RKO (cell line): Measurements from ENCODE around the gene ILKAP.

Experiments used
- DNase-seq: peaks from one replicate; pipeline ENCODE4 v3.0.0-alpha.2; 2016; ENCODE audit warnings: low spot score

ILKAP gene, protein sequence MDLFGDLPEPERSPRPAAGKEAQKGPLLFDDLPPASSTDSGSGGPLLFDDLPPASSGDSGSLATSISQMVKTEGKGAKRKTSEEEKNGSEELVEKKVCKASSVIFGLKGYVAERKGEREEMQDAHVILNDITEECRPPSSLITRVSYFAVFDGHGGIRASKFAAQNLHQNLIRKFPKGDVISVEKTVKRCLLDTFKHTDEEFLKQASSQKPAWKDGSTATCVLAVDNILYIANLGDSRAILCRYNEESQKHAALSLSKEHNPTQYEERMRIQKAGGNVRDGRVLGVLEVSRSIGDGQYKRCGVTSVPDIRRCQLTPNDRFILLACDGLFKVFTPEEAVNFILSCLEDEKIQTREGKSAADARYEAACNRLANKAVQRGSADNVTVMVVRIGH

DNA sequence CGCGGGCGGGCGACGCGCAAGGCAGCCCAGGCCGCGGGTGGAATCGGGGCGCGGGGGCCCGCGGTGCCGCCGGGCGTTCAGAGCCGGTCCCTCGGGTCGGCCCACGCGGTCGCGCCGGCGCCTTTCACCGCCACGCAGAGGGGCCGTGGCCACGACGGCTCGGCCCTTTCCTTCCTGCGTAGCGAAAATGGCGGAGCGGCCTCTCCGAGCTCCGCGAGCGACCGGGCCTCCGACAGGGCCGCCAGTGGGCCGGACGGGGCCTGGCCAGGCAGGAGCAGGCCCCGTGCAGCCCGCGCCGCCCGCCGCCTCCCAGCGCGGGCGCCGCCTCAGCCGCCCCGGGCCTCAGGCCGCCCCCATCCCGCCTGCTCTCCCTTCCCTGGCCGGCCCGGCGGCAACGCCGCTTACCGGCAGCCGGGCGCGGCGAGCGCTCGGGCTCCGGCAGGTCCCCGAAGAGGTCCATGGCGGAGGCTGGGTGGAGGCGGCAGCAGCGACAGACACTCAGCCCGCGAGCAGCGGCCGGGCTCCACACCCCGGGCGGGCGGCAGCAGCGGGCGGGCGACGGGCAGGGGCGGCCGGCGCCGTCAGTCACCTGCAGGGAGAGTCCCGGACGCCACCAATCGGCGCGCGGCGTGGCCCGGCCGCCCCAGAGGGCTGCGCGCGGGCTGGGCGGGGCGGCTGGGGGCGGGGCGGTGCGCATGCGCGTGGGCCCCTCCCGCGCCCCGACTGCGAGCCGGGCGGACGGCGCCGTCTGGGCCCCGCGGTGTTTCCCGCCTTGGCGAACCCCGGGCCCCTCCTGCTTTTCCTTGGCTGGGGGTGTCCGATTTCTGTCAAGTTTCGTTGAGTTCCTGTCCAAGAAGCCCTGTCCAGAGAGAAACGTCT, at the start of gene ILKAP:
Gene ILKAP (minus strand): TSS at position 602 of the 879 bp plus-strand sequence. CDS start 142 bp downstream, at position 460.
- peak; percentile 88 for DNase-seq

DNA sequence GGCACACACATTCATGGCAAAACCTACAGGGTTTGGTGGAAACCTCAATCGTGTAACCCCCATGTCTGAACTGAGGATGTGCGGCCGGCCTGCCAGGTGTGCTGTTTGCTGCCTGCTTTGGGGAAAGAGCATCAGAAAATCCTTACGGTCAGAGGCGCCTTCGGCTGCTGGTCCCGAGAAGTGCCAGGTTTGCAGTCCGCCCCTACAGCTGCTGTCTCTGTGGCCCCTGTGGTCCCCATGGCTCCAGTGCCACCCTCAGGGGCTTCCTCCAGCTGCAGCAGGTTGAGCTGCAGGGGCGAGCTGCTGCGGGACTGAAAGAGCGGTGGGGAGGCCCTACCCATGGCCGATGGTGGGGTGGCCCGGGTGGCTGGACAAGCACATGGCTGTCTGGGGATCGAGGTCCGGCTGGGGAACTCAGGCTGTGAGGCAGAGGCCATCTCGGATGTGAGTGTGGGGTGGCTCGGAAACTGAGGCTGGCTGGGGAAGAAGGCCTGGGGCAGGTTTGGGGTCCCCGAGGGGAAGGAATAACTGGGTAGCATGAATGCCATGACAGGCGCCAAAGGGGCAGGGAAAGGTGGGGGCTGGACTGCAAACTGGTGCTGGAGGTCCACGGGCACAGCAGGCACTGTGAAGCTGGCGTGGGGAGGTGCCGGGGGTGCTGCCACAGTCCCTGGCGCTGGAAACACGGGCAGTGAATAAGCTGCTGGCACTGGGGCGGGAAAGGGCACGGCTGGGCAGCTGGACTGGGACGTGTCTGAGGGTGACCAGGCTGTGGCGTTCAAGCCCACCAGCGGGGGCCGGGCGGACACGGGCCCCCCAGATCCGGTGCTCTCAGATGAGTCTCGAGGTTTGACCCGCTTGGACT, 49.5 kb upstream of the ILKAP start:
- no peak for DNase-seq

DNA sequence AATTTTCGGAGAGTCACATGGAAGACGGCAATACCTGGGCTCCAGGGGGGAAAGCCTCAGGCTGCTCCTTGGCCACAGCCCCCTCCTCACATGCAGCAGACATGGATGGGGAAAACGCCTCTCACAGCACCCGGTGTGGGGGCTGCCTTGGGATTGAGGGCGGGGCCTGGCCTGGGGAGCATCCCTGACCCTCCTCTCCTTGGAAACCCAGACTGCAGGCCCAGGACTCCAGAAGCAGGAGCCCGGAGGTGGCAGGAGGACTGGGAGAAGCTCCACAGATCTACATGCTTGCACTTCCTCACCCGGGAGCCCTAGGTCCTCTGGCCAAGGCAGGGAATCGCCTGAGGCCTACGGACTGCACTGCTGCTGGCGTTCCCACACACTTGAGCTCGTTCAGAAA, 48.5 kb upstream of the ILKAP start:
- no peak for DNase-seq

DNA sequence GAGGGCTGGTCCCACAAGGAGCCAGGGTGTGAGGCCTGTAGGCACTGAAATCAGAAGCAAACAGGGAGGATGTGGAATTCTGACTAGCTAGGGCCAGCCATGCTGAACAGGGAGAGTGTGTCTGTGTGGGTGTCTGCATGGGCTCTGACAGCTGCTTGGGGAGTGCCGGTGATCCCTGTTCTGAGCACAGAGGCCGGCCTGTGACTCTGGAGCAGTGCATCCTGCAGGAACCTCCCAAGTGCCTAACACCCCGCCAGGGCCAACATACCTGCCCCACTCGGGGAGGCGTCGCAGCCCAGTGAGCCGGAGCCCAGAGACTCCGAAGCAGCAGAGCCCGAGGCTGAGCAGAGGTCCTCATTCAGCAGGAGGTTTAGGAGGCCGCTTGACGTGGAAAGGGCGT, 47.8 kb upstream of the ILKAP start:
- DNase-seq = no peak

DNA sequence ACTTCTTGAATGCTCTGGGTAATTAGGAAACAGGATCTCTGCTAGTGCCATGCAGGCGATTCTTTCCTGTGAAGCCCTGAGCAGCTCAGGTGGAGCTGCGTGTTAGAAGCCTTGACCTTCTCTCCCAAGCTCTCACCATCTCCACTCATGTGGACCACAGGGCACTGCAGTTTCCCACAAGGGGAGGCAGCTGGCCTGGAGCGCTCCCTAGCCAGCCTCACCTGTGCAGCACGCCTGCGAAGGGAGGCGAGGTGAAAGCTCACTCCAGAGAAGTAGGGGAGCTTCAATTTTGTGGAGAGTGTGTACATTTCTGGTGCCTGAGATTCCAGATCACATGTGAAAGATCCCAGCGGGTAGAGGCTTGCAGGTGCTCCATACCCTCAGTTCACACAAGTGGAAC, 47.4 kb upstream of the ILKAP start:
- no peak for DNase-seq

DNA sequence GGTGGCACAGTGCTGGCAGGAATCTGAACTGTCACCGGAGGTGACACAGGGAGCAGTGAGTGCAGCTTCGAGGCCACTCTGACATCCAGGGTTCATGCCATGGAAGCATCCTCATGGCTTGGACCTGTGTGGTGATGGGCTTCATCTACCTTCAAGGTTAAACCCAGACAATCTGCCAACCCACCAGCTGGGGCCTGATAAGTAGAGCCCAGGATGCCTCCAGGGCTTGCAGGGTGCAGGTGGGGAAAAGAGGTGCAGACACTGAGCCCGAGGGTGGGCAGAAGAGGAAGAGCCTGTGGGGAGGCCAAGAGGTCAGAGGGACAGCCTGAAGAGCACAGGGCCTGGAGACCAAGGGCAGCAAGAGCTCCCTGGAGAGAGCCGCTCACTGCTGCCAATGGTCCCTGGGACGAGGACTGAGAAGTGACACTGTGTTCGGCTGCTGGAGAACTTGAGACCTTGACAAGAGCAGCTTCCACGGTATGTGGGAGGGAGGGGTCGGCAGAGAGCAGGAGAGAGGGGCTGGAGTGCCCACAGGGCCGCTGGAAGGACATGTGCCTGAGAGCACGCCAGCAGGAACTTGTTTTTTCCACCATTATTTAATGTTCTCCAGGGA, 44.5 kb upstream of the ILKAP start:
- DNase-seq = no peak

DNA sequence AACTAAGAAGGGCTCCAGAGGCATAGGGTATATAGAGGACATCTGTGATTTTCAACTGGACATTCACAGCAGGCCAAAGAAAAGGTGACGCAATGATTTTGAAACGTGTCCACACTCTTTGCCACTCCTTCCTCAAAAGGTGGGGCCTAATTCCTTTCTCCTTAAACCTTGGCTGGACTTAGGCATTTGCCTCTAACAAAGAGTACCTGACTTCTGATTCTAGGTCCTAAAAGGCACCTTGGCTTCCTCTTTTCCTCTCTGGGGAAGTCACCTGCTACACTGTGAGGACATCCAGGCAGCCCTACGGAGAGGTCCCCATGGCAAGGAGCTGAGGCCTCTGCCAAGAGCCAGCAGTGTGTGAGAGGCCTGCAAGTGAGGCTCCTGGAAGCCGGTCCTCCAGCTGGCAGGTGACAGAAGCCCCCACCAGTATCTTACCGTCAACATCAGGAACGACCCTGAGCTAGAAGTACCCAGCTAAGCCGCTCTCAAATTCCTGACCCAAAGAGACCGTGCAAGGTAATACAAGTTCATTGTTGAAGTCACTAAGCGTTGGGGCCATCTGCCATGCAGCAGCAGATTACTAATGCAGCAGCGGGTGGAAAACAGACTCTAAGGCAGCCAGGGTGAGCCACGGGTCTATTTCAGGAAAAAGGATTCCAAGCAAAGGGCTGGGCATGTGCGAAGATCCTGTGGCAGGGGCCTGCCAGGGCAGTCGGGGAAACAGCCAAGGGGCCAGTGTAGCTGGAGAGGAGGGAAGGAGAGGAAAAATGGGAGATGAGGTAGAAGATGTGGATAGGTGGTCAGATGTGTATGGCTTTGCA, 43.7 kb upstream of the ILKAP start:
- DNase-seq = no peak

DNA sequence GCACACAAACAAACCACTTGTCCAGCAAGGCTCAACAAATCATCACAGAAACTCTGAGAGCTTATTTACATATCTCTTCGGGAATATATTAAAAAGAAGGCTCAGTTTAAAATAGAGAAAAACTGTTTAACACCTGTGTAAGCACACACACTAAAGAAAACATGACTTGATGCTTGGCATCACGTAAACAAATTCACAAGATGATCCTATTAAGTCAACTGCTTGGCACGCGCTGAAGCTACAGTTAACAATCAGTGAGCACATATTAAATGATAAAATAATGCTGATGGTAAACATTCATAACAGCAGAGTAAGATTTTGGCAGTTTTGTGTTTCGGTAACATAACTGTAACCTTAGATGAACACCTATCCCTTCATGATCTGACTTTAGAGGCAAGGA, 40.7 kb upstream of the ILKAP start:
- DNase-seq = no peak

DNA sequence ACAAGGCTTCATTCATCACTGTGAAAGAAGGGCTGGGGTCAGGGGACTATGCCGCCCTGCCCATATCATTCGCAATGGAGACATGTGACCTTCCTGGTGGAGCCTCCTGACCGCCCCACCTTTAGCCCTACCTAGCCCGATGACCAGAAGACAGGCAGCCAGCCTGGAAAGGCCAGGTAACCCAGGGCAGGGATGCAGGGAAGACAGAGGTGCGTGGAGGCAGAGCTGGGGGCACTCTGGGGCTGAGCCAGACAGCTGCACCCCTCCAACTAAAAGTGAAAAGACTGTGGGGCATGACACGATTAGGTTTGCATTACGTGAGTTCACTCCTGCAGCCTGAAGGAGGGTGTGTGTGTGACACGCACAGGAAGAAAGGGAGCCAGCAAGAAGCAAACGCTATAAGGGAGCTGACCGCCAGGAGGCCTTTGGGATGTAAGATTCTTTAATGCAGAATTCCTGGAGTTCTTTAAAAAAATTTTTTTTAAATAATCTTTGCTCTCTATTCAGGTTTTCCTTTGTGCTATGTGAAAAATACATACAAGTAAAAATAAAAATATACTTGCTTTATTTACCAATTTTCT, 40.1 kb upstream of the ILKAP start:
- DNase-seq = no peak

DNA sequence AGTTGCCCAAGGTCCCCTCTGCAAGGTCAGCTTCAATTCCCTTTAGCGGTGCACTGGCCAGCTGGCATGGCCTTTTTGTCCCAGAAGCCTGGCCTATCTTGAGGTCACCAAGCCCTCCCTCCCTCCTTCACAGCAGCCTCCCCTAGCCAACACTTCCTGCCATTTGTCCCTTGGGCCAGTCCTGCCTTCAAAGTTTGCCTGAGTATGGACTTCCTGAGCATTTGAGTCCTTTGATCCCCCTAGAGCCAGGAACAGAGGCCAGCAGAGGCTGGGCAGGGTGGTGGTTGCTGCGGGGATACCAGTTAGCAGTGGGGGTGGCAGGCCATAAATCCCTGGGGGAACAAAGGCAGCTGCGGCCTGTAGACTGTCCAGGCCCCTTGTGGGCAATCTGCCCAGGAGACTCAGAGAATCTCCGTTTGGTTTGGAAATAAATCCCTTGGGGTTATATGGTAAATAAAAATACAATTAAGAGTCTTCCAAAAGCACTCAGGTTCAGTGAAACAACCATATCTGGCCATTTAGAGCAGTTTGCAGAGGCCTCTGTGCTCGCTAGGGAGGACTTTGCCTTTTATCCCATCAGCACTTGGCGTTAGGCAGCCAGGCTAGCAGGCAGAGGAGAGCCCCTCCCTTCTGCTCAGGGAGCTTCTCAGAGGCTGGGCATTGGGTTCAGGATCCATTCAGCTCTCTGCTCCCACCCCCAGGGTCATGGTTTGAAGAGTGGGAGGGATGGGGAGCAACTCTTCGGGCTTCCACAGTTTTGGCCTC, 39.4 kb upstream of the ILKAP start:
- DNase-seq = no peak

DNA sequence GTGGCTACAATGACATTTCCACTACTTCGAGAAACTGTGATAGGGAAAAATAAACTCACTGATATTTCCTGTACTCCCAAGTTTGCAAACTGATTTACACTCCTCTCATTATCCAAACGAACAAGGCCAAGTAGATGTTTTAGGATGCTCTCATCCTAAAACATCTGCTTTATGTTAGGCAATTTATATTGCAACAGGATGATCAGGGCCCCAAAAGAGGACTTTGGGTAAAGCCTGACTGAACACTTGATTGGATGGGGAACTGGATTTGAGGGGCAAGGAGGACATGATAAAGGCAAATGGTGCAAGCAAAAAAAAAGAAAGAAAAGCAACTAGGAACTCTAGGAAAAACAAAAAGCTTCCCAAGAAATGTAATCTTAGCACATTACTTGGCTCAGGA, 38.5 kb upstream of the ILKAP start:
- no peak for DNase-seq

DNA sequence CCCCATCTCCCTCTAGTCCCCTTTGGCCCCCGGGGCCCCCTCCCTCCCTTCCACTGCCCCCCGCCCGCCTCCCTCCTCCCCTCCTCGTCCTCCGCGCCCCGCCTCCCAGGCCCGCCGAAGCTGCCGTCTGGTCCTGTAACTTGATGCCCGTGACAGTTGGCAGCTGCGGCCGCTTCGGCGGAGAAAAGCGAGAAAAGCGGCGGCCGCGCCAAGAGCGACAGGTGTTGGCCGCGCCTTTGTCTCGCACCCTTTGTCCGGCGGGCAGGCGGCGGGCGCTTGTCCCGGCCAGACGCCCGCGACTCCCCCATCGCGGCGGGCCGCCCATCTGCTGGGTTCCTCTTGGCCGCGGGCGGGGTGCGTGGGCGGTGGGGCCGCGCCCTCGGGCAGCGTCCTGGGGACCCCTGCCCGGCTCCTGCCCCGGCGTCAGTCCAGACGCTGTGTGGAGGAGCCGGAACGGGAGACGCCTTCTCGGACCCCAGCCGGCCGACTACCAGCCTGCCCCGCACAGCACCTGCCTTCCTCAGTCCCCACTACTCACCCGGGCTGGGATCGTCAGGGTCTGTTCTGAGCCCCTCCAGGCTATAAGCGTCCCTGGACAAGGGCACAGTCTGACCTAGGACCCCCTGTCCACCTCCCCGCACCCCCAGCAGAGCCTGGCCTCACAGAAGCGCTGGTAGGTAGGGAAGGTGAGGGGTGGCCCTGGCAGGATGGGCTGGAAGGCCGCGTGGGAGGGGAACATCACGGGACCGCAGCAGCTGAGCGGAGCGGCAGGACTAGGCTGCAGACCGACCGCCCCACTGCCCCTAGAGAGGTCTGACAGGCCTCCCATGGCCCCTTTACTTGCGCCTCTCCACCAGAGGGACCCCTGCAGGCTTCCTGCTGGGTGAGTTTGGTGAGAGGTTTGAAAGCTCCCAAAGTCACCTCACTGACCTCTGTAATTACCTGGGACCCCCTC, 37.5 kb upstream of the ILKAP start:
- DNase-seq = peak; percentile 70

DNA sequence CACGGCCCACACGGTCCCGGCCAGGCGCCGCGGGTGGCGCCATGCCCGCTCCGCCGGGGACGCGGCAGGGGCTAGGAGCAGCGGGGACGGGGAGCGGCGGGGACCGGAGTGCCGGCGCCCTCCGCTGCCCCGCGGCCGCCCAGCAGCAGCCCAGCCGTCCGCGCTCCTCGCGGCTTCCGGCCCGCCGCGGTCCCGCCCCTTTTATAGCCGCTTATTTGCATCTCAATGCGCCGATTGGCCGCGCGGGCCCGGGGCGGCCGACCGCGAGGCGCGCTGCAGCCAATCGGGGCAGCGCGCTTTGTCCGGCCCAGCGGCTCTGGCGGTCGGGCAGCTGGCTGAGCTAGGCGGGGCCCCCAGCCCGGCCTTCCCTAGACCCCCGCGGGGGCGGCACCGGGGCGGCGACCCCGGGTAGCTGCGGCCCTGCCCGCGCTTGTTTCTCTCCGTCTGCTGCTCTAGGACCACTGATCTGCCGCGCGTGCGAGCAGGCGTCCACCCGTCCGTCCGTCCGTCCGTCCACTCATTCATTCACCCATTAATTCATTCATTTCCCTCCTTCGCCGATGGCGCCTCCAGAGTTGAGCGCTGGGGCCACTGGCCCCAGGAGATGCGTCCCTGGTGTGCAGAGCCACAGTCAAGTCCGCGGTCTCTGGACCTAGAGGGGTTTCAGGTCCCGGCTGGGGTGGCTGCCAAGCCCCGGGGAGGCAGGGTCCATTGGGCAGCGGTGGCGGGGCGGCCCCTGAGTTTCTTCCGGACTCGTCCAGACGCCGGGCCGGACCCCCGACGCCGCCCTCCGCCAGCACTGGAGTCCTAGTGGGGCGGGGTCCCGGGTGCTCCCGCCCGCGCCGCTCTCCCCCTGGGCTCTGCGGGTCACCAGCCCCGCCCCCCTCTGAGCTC, 36.6 kb upstream of the ILKAP start, which contains the start of gene HES6:
Gene HES6 (minus strand): TSS at position 176 of the 894 bp plus-strand sequence. CDS start 133 bp downstream, at position 43.
- DNase-seq = peak; percentile 93

DNA sequence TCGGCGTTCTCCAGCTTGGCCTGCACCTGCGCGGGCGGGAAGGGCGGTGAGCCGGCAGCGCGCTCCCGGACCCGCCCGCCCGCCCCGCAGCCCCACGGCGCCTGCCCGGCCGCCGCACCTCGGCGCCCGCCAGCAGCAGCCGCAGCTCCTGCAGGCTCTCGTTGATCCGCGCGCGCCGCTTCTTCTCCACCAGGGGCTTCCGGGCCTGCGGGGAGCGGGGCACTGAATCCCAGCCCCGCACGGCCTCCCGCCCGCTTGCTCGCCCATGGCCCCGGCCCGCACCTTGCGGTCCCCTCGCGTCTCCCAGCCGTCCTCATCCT, 36.0 kb upstream of the ILKAP start:
- peak; percentile 24 for DNase-seq

DNA sequence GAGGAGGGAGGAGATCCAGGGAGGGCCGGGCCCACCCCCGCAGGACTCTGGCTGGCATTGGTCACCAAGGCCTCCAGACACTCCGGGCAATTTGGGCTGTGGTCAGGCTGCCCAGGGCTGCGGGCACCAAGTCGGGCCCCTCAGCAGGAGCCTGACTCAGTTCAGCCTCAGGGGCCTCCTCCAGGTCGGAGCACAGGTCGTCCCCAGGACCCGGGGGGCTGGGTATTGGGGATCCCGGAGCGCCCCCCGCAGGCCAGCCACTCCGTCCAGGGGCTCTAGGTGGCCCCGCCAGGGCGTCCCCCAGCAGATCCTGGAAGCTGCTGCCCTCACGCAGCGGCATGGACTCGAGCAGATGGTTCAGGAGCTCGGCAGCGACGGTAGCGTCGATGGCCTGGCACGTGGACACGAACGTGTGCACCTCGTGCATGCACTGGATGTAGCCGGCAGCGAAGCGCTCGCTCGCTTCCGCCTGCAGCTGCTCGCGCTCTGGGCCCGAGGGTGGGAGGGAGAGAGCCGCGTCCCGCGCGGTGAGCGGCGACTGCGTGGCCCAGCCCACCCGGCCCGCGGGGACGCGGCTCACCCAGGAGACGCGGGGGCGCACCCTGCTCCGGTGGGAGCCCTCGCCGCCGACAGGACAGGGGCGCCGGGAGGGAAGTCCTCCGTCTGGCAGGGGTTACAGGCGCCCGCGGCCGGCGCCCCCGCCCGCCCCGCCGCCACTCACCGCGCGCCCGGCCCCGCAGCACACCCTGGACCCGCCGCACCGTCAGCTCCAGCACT, 35.5 kb upstream of the ILKAP start:
- peak; percentile 57 for DNase-seq

DNA sequence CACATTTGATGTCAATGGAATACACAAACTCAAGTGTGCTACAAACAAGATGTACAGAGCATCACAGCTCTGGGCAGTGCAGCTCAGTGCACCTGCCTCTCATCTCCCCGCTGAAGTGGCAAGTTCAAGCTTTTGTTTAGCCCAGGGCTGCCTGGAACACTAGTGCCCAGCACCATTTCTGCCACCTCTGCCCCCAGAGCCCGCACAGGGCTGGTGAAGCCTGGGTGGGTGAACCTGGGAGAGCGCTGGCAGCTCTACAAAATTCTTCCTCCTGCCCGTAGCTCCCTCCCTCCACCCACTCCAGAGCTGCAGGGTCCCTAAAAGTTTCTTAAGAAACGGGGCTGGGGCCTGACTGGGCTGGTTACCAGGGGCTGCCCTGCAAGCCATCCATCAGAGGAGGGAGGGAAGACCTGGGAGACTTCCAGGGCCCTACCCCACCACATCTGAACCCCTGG, 34.8 kb upstream of the ILKAP start:
- no peak for DNase-seq
